ENCODE measurements around the gene PIRT.

GRCh38 chr17:10875984-10876555 is 38.2 kb upstream of the PIRT start:
- TF ChIP-seq CTCF (IDR thresholded peaks at IDR 0.05) = peak in 5 of 7 experiments; percentile 43 to 66 (median 56)
- no peak for TF ChIP-seq EP300 (IDR thresholded peaks at IDR 0.05)
- TF ChIP-seq POLR2AphosphoS5 (IDR thresholded peaks at IDR 0.05) = no peak
- no peak for TF ChIP-seq POLR2A (IDR thresholded peaks at IDR 0.05)
